RWPE2 (cell line): Measurements from ENCODE around the gene KIAA1671.

Experiments
- ATAC-seq: fragments of 200-7000 bp; cut with Tn5 transposase; 3 replicates; pipeline ENCODE4 v1.9.1; 2021; ENCODE audit warnings: low read depth
- DNase-seq: peaks from one replicate; pipeline ENCODE4 v3.0.0-alpha.2; 2020; ENCODE audit warnings: low spot score
- H3K27ac ChIP-seq: fragments of 450-650 bp; 2 replicates; pipeline ENCODE4 v1.5.1; 2017; ENCODE audit warnings: mild to moderate bottlenecking; ENCODE audit not compliant: poor library complexity, severe bottlenecking
- H3K27me3 ChIP-seq: fragments of 250-450 bp; sonication (Bioruptor Pico); 2 replicates; pipeline ENCODE4 v1.5.1; 2021; ENCODE audit warnings: mild to moderate bottlenecking, moderate library complexity; ENCODE audit not compliant: insufficient read depth, poor library complexity, severe bottlenecking
- H3K36me3 ChIP-seq: fragments of 250-450 bp; sonication (Bioruptor Pico); 2 replicates; pipeline ENCODE4 v1.5.1; 2020; ENCODE audit warnings: low read depth, mild to moderate bottlenecking, moderate library complexity
- H3K4me1 ChIP-seq: fragments of 250-450 bp; sonication (Bioruptor Pico); 2 replicates; pipeline ENCODE4 v1.5.1; 2021; ENCODE audit warnings: mild to moderate bottlenecking, moderate library complexity; ENCODE audit not compliant: insufficient read depth, poor library complexity, severe bottlenecking
- H3K4me3 ChIP-seq: fragments of 250-450 bp; sonication (Bioruptor Pico); 2 replicates; pipeline ENCODE4 v1.5.1; 2021; ENCODE audit warnings: mild to moderate bottlenecking, moderate library complexity; ENCODE audit not compliant: severe bottlenecking
- H3K9me3 ChIP-seq: fragments of 250-450 bp; sonication (Bioruptor Pico); 2 replicates; pipeline ENCODE4 v1.5.1; 2021; ENCODE audit warnings: mild to moderate bottlenecking, moderate library complexity; ENCODE audit not compliant: severe bottlenecking
- CTCF ChIP-seq: fragments of 450-650 bp; IDR thresholded peaks from one replicate; pipeline ENCODE4 v1.5.1; 2017; ENCODE audit warnings: mild to moderate bottlenecking, moderate library complexity; ENCODE audit not compliant: poor library complexity, severe bottlenecking

The KIAA1671 gene

GRCh38 chr22:25051073-25051472, 98.6 kb downstream of the KIAA1671 start:
- ATAC-seq, result no peak
- Histone ChIP-seq H3K9me3 (no peaks in the 10 kb centered on the region), H3K27ac (no peak overlapping the region), H3K4me3 (no peak overlapping the region), H3K36me3 (peaks cover 57% of the 10 kb centered on the region), H3K4me1 (no peaks in the 10 kb centered on the region), H3K27me3 (no peaks in the 10 kb centered on the region)
- TF ChIP-seq CTCF, result peak; percentile 29
- no peak for DNase-seq

- no peaks in the 10 kb centered on the region for H3K27me3 ChIP-seq
- H3K27ac ChIP-seq, result no peak overlapping the region
- H3K4me3 ChIP-seq, result no peak overlapping the region
- TF ChIP-seq CTCF, result no peak
- H3K4me1 ChIP-seq, result no peaks in the 10 kb centered on the region
- DNase-seq, result no peak
- peaks cover 57% of the 10 kb centered on the region for H3K36me3 ChIP-seq
- no peak for ATAC-seq
- no peaks in the 10 kb centered on the region for H3K9me3 ChIP-seq
These were observed 99.6 kb downstream of the KIAA1671 start for GRCh38 chr22:25051983-25052710.

- no peaks in the 10 kb centered on the region for H3K4me1 ChIP-seq
- no peak overlapping the region for H3K4me3 ChIP-seq
- H3K36me3 ChIP-seq, result peaks cover 61% of the 10 kb centered on the region
- H3K9me3 ChIP-seq, result no peaks in the 10 kb centered on the region
- DNase-seq, result no peak
- no peak for TF ChIP-seq CTCF
- H3K27me3 ChIP-seq, result no peaks in the 10 kb centered on the region
- no peak for ATAC-seq
- H3K27ac ChIP-seq, result no peak overlapping the region
These were observed 100.8 kb downstream of the KIAA1671 start for GRCh38 chr22:25053153-25053805.

- no peaks in the 10 kb centered on the region for H3K9me3 ChIP-seq
- H3K36me3 ChIP-seq, result peaks cover 50% of the 10 kb centered on the region
- no peak for TF ChIP-seq CTCF
- ATAC-seq (no peak), DNase-seq (no peak)
- no peak overlapping the region for H3K27ac ChIP-seq
- H3K4me3 ChIP-seq, result no peak overlapping the region
- no peaks in the 10 kb centered on the region for H3K4me1 ChIP-seq
- H3K27me3 ChIP-seq, result no peaks in the 10 kb centered on the region
These were observed 102.5 kb downstream of the KIAA1671 start for GRCh38 chr22:25054943-25055511.
